Sciatic nerve (tissue), 2 donors: ENCODE data around the gene ANTXRL. TPM values are rescaled to one million over a fixed set of nuclear protein-coding genes. Genes with fewer than 3 reads are reported as not detected.
"Not testable (repeated sequence)": the region's sequence is repeated elsewhere in the genome, so short reads cannot be mapped to it uniquely, and the experiment has no call there.

Source experiments
- ATAC-seq: fragments of 200-7000 bp; cut with Tn5 transposase; one replicate; pipeline ENCODE4 v1.9.1; 2020; ENCODE audit warnings: mild to moderate bottlenecking, moderate library complexity
- DNase-seq: peaks from one replicate; pipeline ENCODE4 v3.0.0-alpha.2; 2020; ENCODE audit warnings: low spot score
- intact Hi-C: fragments of 100-400 bp; cut with DNase I; formaldehyde crosslinking; loops from one replicate; pipeline ENCODE4 v1.14.2; 2022
- total RNA-seq: library from RNA; stranded (reverse); fragmentation: NEBNext Ultra II Directional; extraction: Animal tissue kit (Norgen Biotek cat#: 25700); gene quantifications from one replicate; pipeline ENCODE4 v1.2.1, GENCODE V29; 2021
- donor health status: DM: no; HTN: no; CAD: no.
- donor health status: DM: no; HTN: no; CAD: no.

The ANTXRL gene
- total RNA-seq = not detected

DNA sequence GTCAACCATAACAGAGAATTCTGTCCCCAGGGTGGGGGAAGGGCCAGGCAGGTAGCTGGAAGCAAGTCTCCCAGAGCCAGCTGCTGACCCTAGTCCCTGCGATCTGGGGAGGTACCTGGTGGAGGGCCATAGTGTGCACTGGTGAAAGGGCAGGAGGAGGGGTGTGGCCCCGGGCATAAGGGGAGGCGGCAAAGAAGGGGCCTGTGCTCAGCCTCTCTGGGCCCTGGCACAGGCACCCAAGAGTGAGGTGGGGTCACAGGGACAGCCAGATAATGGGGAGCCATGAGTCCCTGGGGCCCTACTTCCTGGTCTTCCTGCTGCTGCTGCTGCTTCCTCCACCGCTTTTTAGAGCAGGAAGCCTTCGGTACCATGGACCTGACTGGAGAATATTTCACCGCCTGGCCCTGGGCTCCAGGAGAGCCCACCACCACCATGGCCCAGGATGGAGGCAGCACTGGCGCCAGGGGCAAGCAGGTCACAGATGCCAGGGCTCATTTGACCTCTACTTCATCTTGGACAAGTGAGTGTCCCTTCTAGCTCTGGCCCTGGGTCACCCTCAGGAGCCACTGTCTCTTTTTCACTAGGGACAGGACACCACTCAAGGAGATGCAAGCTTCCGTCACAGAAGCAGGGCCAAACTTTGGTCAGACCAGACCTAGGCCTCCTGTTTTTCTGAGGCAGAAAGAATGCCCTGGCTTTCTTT is at the start of gene ANTXRL:
ANTXRL (plus strand) TSS at position 7 of the 703 bp plus-strand sequence; CDS start at position 273, 266 bp downstream.
- intact Hi-C loops = no loop called here
- ATAC-seq (no peak), DNase-seq (peak; percentile 47)

DNA sequence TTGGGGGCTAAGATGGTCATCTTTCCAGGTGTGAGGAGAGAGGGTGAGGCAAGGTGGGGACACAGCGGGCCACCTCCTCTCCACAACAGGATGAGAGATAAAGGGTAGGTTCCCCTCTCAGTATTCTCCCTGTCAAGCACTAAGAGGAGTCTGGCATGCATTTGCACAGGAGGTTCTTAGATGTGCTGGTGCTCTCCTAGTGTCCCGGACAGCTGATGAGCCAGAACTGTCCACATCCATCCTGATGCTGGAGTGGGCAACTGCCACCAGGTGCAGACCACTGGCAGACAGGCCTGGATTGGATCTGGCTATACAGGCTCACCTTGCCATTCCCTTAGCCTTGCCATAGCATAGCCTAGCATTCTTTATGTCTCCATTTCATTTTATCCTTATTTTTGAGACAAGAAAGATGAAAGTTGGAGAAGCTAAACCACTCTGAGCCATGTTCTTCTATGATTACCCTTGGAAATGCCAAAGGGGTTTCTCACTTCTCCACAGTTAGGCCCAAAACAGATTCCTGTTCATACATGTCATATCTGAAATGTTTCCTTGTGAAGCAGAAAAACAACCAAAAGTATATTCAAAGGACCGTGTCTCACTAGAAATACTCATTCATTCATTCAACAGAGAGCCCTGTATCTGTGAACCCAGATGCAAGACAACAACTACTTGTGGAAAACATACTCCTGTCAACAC is 48.8 kb upstream of the ANTXRL start:
- ATAC-seq (no peak), DNase-seq (no peak)
- intact Hi-C loops = no loop called here

DNA sequence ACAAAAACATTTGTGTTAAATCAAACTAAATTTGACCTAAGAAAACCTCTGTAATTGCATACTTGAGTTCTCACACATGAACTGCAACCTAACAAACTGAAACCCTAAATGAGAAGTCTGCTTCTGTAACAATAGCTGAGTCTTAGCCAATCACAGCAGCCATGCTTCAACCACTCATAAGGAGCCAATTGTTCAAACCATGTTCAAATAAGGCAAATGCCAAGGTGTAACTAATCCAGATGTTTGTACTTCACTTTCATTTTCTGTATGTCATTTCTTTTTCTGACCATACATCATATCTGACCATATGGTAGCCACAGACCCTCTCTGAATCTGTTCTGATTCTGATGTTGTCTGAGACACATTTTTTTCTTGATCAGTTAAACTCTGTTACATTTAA is 47.5 kb upstream of the ANTXRL start:
- DNase-seq (no peak), ATAC-seq (no peak)
- intact Hi-C loops = no loop called here

DNA sequence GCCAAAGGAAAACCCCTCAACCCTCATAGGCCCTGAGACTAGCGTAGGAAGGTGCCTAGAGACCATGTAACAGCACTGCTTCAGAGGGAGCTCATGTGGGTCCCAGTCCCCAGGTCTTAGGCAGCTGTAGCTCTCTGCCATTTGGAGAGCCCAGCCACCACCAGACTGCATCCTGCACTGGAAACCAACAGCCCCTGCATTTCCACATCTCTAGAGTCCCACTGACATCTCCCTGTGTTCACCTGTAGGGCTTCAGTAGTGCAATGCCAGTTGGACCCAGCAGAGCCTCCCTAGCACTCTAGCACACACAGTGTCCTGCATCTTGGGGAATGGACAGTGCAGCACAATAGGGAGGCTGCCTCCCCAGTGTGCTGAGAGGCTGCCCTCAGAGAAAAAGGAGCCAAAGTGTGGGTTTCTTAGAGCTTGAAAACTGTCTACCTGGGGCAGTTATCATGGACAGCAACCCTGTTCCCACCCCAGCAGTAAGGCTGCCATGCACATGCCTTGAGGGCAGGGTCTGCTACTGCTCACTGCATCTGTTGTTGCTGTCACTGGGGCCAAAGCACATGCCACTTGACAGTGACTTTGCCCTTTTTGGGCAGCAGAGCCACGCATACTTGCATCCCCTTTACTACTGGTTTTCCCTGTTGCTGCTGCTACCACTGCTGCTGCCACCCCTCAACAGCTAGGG is 46.7 kb upstream of the ANTXRL start:
- ATAC-seq = no peak
- intact Hi-C loops = no loop called here
- DNase-seq = no peak

DNA sequence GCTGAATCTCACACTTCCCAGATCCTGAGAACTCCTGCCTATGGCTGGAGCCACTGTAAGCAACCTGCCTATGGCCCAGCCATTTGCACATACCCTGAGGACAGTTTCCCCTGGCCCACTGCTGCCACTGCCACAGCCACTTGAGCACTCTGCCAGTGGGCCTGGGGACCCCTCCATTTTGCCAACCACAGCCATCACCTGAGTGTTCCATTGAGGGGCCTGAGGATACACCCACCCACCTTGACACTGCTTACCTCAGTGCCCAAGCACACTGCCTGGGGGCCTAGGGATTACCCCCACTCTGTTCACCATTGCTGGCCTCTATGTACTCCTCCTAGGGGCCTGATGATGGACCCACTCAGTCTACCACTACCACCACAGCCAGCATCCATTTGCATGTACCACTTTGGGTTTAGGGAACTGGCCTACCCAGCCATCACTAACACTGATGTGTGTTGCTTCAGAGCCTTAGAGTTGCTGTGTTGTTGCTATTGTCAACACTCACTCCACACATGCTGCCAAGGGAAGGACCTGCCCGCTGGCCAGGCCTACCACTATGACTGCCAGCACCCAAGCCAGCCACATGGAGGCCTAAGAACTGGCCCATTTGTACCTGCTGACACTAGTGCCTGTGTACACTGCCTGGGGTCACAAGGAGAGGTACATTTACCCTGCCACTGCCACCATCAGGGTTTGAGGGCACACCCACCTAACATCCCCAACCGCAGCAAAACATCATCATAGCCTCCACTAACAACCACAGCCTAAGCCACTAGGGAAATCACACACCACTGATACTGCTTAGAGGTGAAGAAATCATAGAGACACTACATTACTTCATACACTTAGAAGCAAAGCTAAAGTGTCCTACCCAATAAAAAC is 45.9 kb upstream of the ANTXRL start:
- intact Hi-C loops = no loop called here
- DNase-seq (no peak), ATAC-seq (no peak)

DNA sequence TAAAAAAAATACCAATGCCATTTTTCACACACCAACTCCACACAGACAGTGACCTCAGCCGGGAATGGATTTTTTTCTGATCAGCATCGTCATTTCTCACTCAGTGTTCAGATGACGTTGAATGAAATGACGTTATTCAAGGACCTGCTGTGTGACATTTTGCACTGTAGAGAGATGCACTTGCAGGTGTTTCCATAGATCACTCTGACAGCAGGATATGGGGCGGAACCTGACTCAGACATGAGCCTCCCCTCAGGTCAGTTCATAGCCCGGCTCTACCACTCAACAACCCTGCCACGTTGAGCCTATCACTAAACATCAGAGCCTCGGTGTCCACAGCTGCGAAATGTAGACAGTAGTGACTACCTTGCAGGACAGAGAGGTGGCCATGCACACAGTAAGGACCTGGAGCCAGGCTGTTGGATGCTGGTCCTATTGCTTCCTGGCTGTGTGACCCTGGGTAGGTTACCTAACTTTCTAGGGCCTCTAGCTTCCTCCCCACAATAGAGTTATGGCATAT is 41.4 kb upstream of the ANTXRL start:
- ATAC-seq (no peak), DNase-seq (no peak)
- intact Hi-C loops = no loop called here

DNA sequence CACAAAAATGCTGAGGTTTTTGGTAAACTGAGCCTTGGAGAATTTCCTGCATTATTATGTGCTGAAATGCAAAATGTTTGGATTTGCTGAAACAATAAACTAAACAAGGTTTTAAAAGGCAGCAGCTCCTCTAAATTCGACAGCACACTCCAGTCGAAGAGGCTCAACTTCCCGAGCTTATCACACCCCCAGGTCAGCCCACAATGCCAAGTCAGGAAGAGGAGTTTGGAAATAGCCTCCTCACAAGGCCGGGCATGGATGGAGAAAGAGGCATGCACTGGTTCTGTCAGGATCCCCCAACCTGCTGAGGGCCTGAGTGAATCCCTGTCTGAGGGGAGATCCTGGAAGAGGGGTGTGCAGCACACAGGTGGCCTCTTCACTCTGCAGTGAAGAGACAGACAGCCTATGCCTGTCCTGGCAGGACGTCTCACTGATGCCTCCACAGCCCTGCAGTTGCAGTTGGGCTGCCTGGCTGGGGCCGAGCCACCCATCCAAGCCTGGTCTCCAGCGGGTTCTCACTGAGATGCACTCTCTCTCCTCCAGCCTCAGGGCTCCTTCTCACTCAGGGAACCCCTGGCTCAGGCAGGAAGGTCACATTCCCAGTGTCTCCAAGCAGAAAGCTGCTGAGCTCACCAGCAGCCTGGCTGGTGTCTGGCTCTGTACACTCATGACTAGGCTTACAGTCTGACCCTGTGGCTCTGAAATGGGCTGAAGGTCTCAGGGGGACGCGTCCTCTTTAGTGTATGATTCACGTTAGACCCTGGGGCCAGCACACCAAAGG is 40.2 kb upstream of the ANTXRL start:
- DNase-seq = not testable (repeated sequence)

DNA sequence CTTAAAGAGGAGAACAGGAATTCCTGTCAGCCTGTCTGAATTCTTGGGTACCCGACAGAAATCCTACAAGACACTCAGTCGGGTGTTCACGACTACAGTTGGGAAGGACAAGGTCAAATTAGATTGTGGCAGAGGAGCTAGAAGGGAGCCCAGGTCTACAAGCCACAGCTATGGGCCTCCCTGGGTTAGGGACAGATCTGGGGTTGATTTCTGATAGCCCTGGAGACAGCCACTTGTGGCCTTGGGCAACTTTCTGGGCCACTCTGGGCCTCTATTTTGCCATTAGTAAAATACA is 39.7 kb upstream of the ANTXRL start:
- DNase-seq (no peak), ATAC-seq (no peak)
- intact Hi-C loops = no loop called here

More for the DNA sequence above, 40.2 kb upstream of the ANTXRL start:
- intact Hi-C loops, ATAC-seq: not testable (repeated sequence)

DNA sequence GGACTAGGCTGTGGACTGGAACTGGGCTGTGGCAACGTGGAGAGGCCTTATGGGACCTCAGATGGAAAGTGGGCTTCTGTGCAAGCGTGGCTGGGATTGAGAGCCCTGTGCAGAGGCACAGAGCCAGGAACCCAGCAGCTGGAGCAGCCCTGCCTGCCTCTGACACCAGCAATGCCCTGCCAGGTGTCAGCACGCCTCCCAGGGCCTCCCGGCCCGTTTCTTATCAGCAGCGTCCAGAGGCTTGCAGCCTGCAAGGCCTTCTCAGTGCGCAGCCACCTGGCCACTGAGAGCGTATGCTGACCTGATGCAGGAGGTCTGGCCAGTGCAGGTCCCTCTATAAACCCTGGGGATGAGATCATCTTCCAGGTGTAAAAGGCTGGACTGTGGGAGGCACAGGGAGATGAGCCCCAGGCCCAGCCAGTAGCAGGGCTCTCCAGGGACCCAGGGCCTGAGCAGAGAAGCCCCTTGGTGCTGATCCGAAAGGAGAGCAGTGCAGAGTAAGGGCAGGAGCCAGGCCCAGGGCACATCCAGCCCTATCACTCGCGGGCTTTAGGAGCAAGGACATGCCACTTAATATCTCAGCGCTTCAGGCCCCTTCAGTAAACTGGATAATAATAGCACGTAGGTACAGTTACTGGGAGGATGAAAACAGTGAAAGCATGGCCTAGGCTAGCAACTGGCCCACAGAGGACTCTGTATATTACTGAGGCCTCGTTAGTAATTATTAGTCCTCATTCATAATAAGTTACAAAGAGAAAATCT is 38.8 kb upstream of the ANTXRL start:
- intact Hi-C loops = no loop called here
- DNase-seq (no peak), ATAC-seq (peak; percentile 19)

DNA sequence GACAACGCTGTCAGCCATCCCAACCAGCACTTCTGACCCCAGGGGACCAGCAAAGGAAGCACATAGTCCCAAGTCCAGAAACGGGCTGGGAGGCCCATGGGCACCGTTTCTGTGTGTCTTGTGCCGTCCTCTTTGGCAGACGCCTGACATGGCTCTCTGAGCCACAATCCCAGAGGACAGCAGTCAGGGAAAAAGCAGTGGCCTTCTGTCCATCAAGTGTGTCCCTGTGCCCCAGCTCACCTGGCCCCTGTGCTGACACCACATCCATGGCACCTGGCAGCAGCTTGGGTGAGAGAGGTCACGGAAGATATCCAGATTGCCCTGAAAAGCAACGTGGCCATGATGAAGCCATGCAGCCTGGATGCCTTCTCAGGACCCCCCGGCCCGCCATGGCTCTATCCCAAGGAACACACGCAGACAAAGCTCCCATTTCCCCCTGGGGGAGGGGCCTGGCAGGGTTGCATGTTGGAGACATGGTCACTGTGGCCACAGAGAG is 38.1 kb upstream of the ANTXRL start:
- ATAC-seq (no peak), DNase-seq (no peak)
- intact Hi-C loops = no loop called here

DNA sequence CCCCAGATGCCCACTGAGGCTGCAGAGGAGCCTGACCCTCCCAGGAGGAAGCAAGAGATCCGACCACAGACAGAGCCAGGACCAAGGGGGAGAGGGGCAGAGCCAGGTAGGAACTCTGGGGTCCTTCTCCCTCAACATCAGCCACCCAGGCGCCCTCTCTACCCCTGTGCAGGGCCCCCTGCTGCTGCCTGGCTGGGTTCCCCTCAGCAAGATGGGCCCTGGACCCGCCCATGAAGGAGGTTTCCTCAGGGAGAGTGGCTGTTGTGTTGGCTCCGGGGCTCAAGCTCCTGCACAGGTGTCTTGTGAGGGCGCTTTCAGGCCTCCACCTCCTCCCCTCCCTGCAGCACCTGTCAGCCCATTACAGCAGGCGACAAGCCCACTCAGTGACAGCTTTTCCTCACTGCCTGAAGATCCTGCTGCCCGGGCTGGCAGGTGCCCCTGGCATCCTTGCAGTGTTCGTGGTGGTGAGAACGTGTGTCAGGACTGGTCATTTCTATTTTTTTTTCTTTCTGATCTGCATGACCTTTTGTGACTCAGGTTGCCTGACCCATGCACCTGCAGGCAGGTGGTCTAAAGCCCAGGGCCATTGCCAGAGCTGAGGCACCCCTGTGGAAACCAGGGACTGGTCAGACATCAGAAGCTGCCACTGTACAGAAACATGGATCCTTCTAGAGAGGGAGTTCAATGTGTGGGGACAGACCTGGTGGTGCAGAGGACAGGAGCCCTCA is 37.0 kb upstream of the ANTXRL start:
- ATAC-seq, DNase-seq: not testable (repeated sequence)

DNA sequence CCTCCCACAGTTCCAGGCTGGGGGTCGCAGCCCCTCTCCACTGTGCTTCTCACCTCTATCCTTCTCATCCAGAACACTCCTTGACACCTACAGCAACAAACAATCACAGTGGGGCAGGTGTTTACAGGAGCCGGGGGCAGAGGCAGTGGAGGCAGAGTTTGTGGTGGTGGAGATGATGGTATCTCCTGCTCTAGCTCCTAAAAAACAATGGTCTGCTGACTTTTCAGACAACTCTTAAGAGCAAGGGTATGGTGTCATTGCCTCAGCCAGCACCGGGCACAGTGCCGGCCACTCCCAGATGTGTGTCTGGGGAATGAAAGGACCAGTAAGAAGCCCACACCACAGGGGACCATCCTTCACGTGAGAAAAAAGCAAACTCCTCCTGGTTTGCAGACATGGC is 36.3 kb upstream of the ANTXRL start:
- intact Hi-C loops = no loop called here
- DNase-seq (no peak), ATAC-seq (no peak)

More for the DNA sequence above, 37.0 kb upstream of the ANTXRL start:
- intact Hi-C loops = not testable (repeated sequence)

DNA sequence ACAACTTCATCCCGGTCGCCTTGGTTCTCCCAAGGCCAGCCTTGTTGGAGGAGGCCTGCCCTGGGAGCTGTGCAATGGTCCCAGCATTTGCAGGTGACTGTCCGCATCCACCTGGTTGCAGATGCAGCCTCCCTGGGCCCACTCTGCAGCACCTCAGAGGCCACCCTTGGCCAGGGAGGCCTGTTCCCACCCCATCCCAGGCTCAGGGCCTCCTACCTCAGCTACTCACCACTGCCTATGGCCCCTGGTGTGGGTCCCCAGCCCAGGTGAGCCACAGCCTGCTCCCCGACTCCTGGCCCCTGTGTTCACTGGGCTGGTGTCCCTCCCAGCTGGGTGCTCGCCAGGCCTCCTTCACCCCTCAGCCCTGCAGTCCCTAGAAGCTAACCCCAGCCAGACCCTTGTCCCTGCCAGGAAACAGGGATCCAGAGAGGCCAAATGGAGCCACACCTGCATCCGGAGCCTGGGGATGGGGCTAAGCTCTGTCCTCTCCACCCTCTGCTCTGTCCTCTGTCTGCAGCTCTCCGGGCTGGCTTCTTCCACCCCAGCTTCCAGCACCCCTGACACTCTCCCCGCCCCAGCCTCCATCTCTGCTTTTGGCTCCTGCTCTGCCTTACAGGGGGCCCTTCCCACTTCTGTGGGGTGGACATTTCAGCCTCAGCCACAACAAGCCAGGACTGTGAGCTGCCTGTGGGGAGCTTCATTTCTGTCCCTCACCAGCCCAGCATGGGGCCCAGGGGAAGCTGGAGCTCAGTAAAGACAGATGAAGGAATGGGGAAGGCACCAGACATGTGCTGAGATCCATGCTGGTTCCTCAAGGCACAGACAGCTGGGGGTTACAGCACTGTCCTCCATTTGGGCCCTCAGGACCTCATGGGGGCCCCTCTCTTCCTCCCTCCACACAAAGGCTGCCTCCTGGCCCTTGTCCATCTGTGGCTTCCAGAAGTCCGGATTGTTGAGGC is 35.6 kb upstream of the ANTXRL start:
- intact Hi-C loops = no loop called here
- ATAC-seq (no peak), DNase-seq (no peak)

DNA sequence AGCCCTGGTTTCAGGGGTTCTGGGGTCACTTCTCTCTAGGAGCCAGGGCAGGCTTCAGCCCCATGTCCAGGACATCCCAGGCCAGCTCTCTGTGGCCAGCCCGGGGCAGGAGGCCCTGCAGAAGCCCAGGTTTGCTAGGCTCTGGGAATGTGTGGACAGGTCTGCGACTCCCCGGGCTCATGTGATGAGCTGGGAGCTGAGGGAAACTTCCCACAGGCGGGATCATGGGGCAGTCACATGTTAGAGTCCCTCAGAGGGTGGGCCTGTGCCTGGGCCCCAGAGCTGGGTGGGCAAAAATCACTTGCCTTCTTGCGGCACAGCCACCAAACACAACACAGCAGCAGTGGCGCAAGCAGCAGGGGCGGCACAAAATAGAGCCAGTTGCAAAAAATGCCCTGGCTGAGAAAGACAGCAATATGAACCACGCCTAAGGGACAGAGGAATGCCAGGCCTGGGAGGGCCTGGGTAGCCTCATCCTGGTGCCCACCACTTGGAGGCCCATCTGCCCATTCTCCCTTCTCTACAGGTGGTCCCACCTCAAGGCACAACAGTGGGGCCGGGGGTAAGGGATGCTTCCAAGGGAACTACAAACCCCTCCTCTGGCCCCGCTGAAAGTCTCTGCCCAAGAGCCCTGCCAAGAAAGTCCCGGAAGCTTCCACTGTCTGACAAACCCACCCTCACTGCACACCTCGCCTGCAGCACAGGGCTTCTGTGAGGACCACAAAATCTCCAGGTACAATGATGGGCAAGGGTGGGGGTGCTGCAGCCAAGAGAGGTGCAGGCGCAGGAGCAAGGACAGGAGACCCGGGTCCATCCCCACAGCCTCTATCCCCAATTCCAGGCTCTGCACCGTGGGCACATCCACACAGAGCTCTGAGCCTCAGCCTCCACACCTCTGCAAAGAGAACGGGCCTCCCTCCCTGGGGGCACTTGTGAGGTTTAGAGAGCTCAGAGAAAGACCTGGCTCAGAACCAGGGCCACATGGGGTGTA is 34.6 kb upstream of the ANTXRL start:
- DNase-seq (no peak), ATAC-seq (no peak)
- intact Hi-C loops = no loop called here
